ENCODE data around the gene SPIRE1.

GRCh38 chr18:12463191-12463590 is 194.7 kb downstream of the SPIRE1 start:
- TF ChIP-seq CTCF (conservative IDR thresholded peaks at IDR 0.05) (no peak), ZFX (IDR thresholded peaks at IDR 0.05) (no peak)

All from C4-2B (cell line).